Endodermal cell (in vitro differentiated cells): ENCODE data around the gene DLGAP1. TPM values are rescaled to one million over a fixed set of nuclear protein-coding genes. Genes with fewer than 3 reads are reported as not detected.

Experiments used
- DNase-seq: peaks from one replicate; pipeline ENCODE4 v3.0.0-alpha.2; 2017
- H3K27ac ChIP-seq: 2 replicates; pipeline ENCODE4 v1.5.1; 2013; ENCODE audit warnings: mild to moderate bottlenecking, low read depth, low read length, moderate library complexity
- H3K27me3 ChIP-seq: 2 replicates; pipeline ENCODE4 v1.6.1; 2013; ENCODE audit warnings: mild to moderate bottlenecking, low read length, moderate library complexity; ENCODE audit not compliant: insufficient read depth, control insufficient read depth, poor library complexity, severe bottlenecking
- H3K36me3 ChIP-seq: 2 replicates; pipeline ENCODE4 v1.7.0; 2013; ENCODE audit warnings: mild to moderate bottlenecking, low read length, moderate library complexity; ENCODE audit not compliant: control insufficient read depth, insufficient read depth
- H3K4me1 ChIP-seq: one replicate; pipeline ENCODE4 v1.7.0; 2013; ENCODE audit warnings: low read length; ENCODE audit not compliant: control insufficient read depth, insufficient read depth
- H3K4me3 ChIP-seq: 2 replicates; pipeline ENCODE4 v1.5.1; 2013; ENCODE audit warnings: mild to moderate bottlenecking, low read length, moderate library complexity
- H3K9ac ChIP-seq: 2 replicates; pipeline ENCODE4 v1.6.1; 2013; ENCODE audit warnings: mild to moderate bottlenecking, low read length, moderate library complexity; ENCODE audit not compliant: poor library complexity, severe bottlenecking; ENCODE audit errors: extremely low read depth
- H3K9me3 ChIP-seq: 2 replicates; pipeline ENCODE4 v1.6.1; 2013; ENCODE audit warnings: mild to moderate bottlenecking, low read length, moderate library complexity; ENCODE audit not compliant: control insufficient read depth
- H3K27ac Mint-ChIP-seq: 2 replicates; pipeline ENCODE4 v1.8.0; 2020; ENCODE audit warnings: mixed read lengths
- H3K27me3 Mint-ChIP-seq: 2 replicates; pipeline ENCODE4 v1.8.0; 2021; ENCODE audit warnings: mild to moderate bottlenecking, mixed read lengths; ENCODE audit not compliant: insufficient read depth
- H3K36me3 Mint-ChIP-seq: 2 replicates; pipeline ENCODE4 v1.8.0; 2020; ENCODE audit warnings: low read depth, mixed read lengths
- H3K4me1 Mint-ChIP-seq: 2 replicates; pipeline ENCODE4 v1.8.0; 2020; ENCODE audit warnings: mixed read lengths
- H3K4me3 Mint-ChIP-seq: 2 replicates; pipeline ENCODE4 v1.8.0; 2020; ENCODE audit warnings: mild to moderate bottlenecking, moderate library complexity, mixed read lengths
- H3K9me3 Mint-ChIP-seq: 2 replicates; pipeline ENCODE4 v1.8.0; 2020; ENCODE audit warnings: mild to moderate bottlenecking, mixed read lengths
- CTCF ChIP-seq: fragments of 200-600 bp; sonication (generic); conservative IDR thresholded peaks from 2 replicates; pipeline ENCODE4 v1.5.0; 2021; ENCODE audit warnings: antibody characterized with exemption, mild to moderate bottlenecking
- WGBS, 2 experiments: methylation state at CpG; one replicate each; pipeline versions ENCODE4 v1.1.5 to v1.1.7; 2013; ENCODE audit warnings: missing lambda C conversion rate in 2 of 2, mixed read lengths in 1 of 2; ENCODE audit not compliant: insufficient coverage in 1 of 2, insufficient read length in 1 of 2; 5-methylcytosine and 5-hydroxymethylcytosine counted together
- total RNA-seq, 2 donors: library from RNA; stranded (reverse); fragmentation: NEBNext Ultra II Directional in 1 of 2; extraction: Animal tissue kit (Norgen Biotek cat#: 25700) in 1 of 2; gene quantifications; 2 replicates in 1 of 2; 3 replicates in 1 of 2; pipeline ENCODE4 v1.2.1, GENCODE V29; 2021

The DLGAP1 gene
- total RNA-seq, 2 donors from 2014 or later = 11.5 to 21.5 TPM

- Histone ChIP-seq H3K9me3 (no peaks in the 10 kb centered on the region), H3K27me3 (no peaks in the 10 kb centered on the region), H3K27ac (no peak overlapping the region), H3K4me1 (peaks cover 4% of the 10 kb centered on the region), H3K9ac (no peak overlapping the region), H3K36me3 (no peaks in the 10 kb centered on the region), H3K4me3 (no peak overlapping the region)
- no peaks in the 10 kb centered on the region for H3K9me3 Mint-ChIP-seq
- no peak for DNase-seq
- 100% methylated on average over 1 of the region's 1 CpG for WGBS, 2 experiments
- no peak overlapping the region for H3K4me3 Mint-ChIP-seq
- no peak overlapping the region for H3K27ac Mint-ChIP-seq
- peaks cover 28% of the 10 kb centered on the region for H3K4me1 Mint-ChIP-seq
- no peaks in the 10 kb centered on the region for H3K36me3 Mint-ChIP-seq
- TF ChIP-seq CTCF = no peak
- H3K27me3 Mint-ChIP-seq = no peaks in the 10 kb centered on the region
Observed at GRCh38 chr18:3720159-3720558, 734.9 kb downstream of the DLGAP1 start.

DNA sequence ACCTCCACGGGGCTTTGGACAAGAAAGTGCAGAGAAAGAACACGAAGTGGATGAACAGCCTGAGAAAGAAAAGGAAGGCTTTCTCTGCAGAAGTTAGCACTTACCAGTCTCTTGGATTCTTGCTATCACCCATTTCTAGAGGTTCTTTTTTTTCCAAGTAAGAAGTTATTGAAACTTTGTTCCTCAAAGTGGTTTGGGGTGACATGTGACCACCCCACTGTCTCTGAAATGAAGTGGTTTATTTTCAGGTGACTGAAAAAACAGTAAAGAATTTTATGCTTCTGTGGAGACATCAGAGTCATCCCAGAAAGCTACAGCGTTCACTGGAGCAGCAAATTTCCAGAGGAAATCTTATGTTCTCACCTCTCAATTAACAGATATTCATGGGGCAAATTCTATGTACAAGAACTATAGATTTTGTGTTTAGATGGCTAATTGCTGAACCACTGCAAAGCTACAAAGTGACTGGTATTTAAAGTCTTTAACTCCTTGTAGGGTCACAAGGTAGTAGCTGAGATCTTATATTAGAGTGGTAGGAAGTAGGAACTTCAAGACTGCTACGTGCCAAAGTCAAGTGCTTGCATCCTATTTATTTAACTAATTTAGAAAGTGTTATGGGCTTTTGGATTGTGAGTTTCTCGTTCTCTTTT is 737.6 kb downstream of the DLGAP1 start:
- no peak overlapping the region for H3K4me3 Mint-ChIP-seq
- H3K36me3 Mint-ChIP-seq = no peaks in the 10 kb centered on the region
- peaks cover 15% of the 10 kb centered on the region for H3K4me1 Mint-ChIP-seq
- Histone ChIP-seq H3K27ac (no peak overlapping the region), H3K4me1 (peaks cover 4% of the 10 kb centered on the region), H3K4me3 (no peak overlapping the region), H3K36me3 (no peaks in the 10 kb centered on the region), H3K9ac (no peak overlapping the region), H3K9me3 (no peaks in the 10 kb centered on the region), H3K27me3 (no peaks in the 10 kb centered on the region)
- no peaks in the 10 kb centered on the region for H3K9me3 Mint-ChIP-seq
- 80 to 83% methylated on average over 3 to 5 of the region's 5 CpGs for WGBS, 2 experiments
- TF ChIP-seq CTCF = no peak
- H3K27ac Mint-ChIP-seq = no peak overlapping the region
- DNase-seq = no peak
- no peaks in the 10 kb centered on the region for H3K27me3 Mint-ChIP-seq

GRCh38 chr18:3716116-3716660 is 738.9 kb downstream of the DLGAP1 start:
- H3K36me3 Mint-ChIP-seq = no peaks in the 10 kb centered on the region
- no peak overlapping the region for H3K27ac Mint-ChIP-seq
- DNase-seq = no peak
- Histone ChIP-seq H3K9me3 (no peaks in the 10 kb centered on the region), H3K4me3 (no peak overlapping the region), H3K36me3 (no peaks in the 10 kb centered on the region), H3K9ac (no peak overlapping the region), H3K27ac (no peak overlapping the region), H3K27me3 (no peaks in the 10 kb centered on the region), H3K4me1 (peaks cover 2% of the 10 kb centered on the region)
- peaks cover 5% of the 10 kb centered on the region for H3K4me1 Mint-ChIP-seq
- H3K4me3 Mint-ChIP-seq = no peak overlapping the region
- TF ChIP-seq CTCF = no peak
- WGBS, 2 experiments = 82% methylated on average over 1 of the region's 1 CpG; no CpG with 5 or more reads in 1 of the 2 experiments
- H3K9me3 Mint-ChIP-seq = no peaks in the 10 kb centered on the region
- no peaks in the 10 kb centered on the region for H3K27me3 Mint-ChIP-seq
